Suppressor macrophage (primary cell): ENCODE measurements around the gene SSBP3.
"Not testable (repeated sequence)": the region's sequence is repeated elsewhere in the genome, so short reads cannot be mapped to it uniquely, and the experiment has no call there.

ENCODE experiments used
- DNase-seq, 4 experiments: peaks; one replicate each; pipeline ENCODE4 v3.0.0-alpha.2; 2020 to 2022

SSBP3 gene

DNA sequence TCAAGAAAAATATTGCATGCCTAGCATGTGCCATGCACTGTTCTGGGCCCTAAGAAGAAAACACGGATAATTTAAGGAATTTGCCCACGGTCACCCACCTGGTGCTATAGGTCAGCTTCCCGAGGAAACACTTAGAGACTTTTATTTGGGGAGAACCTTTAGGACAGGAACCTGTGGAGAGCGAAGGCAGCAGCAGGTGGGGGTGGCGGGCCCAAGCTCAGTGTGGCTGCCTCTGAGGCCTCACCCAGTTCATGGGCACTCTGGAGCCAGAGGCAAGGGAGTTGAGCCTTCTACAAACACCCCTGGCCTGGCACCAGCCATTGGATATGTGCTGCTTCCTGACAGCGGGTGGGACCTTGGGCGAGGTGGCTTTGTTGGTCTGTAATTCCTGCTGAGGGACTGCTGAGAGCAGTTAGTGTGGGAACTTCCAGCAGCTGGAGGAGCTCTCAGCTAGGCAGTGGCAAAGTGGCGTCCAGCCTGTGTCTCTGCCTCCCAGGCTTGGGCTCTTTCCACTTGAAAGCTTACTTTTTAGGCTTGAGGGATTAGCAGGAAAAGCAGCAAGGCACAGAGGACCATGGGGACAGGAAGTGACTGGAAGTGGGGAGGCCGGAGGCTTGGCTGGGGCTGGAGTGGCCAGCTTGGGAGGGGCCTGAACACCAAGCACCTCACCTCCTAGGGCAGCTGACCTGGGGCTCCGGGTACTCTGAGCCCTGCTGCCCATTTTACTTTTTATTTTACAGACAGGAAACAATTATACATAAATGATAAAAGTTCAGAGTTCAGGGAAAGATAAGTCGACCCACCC lies 187.1 kb downstream of the SSBP3 start:
- DNase-seq: no peak

DNA sequence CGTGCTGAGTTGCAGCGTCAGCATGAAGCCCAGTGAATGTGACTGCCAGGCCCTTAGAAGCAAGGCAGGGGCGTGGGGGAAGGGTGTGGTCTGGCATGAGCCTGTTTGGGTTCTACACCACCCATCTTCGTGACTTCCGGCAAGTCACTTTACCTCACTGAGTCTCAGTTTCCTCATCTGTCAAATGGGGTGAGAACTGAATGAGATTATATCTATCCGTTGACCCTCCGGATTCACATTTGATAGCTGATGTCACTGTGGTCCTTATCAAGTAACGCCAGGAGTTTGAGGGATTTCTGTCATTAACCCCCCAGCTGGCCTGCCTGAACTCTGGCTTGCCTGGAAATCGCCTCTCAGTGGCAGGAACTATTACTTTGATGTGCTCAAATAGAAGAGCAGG lies 190.7 kb downstream of the SSBP3 start:
- no peak for DNase-seq

- no peak for DNase-seq
These were observed 193.3 kb downstream of the SSBP3 start for GRCh38 chr1:54212872-54213271.

- DNase-seq: not testable (repeated sequence)
These were observed 198.3 kb downstream of the SSBP3 start for GRCh38 chr1:54207896-54208295.

DNA sequence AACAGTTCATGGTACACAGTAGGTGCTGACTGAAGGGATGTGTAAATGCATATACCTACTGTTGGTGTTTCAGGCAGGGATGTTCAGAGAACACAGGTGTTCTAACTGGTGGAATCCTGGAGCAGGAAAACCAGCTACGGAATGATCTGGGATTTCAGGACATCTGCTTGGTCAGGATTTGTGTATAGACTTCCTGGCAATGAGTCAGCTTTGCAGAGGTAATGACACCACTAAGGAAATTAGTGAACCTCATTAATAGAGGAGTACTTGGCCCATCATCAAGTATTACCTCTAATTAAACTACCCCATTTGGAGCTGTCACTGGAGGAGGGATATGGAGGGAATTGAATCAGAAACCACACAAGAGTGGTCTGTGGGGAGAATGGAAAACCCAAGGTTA lies 198.9 kb downstream of the SSBP3 start:
- DNase-seq: no peak

DNA sequence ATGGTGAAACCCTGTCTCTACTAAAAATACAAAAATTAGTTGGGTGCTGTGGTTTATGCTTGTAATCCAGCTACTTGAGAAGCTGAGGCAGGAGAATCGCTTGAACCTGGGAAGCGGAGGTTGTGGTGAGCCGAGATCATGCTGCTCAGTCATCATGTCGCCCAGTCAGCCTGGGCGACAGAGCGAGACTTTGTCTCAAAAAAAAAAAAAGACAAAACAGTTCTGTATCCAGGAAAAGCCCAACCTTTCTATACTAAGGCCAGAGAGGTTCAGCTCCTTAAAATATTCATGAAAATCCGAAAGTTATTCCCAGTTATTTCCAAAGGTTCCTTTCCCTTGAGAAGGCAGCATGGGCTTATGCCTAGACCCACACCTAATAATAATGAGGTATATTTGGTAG lies 202.0 kb downstream of the SSBP3 start:
- DNase-seq: no peak

GRCh38 chr1:54200519-54200997 lies 205.6 kb downstream of the SSBP3 start:
- no peak for DNase-seq

DNA sequence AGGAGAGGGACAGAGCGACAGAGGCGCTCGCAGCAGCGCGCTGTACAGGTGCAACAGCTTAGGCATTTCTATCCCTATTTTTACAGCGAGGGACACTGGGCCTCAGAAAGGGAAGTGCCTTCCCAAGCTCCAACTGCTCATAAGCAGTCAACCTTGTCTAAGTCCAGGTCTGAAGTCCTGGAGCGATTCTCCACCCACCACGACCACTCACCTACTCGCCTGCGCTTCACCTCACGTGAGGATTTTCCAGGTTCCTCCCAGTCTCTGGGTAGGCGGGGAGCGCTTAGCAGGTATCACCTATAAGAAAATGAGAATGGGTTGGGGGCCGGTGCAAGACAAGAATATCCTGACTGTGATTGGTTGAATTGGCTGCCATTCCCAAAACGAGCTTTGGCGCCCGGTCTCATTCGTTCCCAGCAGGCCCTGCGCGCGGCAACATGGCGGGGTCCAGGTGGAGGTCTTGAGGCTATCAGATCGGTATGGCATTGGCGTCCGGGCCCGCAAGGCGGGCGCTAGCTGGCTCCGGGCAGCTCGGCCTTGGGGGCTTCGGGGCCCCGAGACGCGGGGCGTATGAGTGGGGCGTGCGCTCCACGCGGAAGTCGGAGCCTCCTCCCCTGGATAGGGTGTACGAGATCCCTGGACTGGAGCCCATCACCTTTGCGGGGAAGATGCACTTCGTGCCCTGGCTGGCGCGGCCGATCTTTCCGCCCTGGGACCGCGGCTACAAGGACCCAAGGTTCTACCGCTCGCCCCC lies 206.3 kb downstream of the SSBP3 start, which contains the start of the genes CYB5RL and MRPL37:
TSS of gene CYB5RL (minus strand) at position 266 of the 754 bp plus-strand sequence. CDS start 4,414 bp downstream, outside the sequence.
TSS of gene MRPL37 (plus strand) at position 403 of the 754 bp plus-strand sequence. CDS start at position 480, 77 bp downstream.
- DNase-seq: peak; percentile 92 to 97 (median 94)

- peak; percentile 24 to 41 (median 28) for DNase-seq
These were observed 206.9 kb downstream of the SSBP3 start for GRCh38 chr1:54199151-54199764.

DNA sequence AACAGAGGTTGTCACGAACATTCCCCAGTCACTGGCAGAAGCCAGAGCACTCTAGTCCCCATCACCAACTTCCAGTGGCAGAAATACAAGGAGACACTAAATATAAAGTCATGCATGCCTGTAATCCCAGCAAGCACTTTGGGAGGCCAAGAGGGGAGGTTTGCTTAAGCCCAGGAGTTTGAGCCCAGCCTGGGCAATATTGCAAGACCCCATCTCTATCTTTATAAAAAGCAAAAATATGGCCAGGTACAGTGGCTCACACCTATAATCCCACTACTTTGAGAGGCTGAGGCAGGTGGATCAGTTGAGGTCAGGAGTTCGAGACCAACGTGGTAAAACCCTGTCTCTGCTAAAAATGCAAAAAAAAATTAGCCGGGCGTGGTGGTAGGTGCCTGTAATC lies 212.7 kb downstream of the SSBP3 start:
- no peak for DNase-seq

DNA sequence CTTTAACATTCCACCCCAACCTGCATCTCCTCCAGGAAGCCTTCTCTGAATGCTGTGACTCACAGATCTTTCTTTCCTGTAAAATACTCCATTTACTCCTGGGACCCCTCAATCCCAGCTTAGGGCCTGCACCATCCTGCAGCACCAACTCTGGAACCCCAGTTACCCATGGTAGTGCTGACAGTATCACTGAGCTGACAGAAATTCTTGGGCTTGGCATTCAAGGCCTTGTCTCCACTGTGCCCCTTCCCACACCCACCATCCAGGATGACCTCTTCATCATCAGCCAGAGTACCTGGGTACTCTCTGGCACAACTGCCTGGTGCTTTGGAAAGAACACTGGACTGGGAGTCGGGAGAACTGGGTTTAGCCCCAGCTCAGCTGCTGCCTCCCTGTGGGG lies 214.7 kb downstream of the SSBP3 start:
- no peak for DNase-seq

GRCh38 chr1:54190526-54190925 lies 215.7 kb downstream of the SSBP3 start:
- DNase-seq: no peak

DNA sequence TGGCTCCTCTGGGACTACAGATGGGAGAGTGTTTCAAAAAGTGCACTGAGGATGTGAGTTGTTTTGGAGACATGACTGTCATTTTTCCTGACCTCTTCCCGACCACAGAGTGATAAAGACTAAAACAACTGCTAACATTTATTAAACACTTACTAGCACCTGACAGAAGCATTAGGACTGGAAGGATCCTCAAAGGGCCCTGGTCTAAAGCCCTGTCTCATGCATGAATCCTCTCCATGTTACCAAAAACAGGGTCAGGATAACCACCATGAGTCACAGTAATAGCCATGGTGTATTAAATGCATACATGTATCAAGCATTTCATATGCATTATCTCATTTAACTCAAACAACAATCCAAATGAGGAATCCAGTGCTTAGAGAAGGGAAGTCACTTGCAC lies 217.9 kb downstream of the SSBP3 start:
- no peak for DNase-seq

DNA sequence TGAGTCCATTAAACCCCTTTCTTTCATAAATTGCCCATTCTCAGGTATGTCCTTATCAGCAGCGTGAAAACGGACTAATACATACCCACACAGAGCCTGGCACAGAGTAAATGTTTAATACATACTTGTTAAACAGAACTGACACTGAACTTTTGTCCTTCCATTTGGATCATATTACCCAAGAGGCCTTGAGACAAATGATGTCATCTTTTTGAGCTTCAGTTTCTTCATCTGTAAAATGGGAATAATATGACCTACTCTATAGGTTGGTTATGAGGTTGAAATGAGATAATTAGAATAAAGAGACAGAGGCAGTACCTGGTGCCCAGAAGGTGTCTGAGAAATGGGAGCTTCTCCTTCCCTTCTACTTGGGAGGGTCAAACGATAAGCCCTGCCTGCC lies 220.1 kb downstream of the SSBP3 start:
- no peak for DNase-seq

GRCh38 chr1:54180701-54181360 lies 225.4 kb downstream of the SSBP3 start:
- no peak for DNase-seq

- DNase-seq: no peak
These were observed 227.7 kb downstream of the SSBP3 start for GRCh38 chr1:54178296-54179070.

- DNase-seq: no peak
These were observed 228.5 kb downstream of the SSBP3 start for GRCh38 chr1:54177726-54178125.

DNA sequence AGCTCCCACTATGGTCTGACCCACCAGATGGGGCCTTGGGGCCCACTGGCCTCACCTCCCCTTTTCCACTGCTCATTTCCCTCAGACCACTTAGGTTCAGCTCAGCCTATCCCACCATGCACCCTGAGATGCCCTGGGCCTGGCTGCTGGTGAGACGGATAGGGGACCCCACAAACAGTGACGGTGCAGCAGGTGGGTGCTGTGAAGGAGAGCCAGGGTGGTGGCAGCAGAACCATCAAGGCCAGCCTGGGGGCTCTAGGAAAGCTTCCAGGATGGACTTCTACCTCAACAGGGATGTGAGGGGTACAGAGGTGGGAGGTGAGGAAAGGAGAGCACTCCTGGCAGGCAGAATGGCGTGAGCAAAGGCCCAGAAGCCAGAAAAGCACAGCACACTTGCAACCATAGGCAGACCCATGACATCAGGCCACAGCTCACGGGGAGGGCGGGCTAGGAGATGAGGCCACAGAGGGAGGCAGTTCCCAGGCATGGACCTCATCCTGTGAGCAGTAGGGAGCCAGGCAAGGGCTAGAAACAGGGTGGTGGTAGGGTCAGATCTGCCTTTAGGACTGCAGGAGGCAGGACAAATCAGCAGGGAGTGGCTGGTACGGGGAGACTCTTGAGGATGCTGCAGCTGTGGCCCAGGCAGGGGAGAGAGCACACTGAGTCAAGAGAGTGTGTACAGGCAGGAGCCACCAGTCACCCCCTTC lies 229.4 kb downstream of the SSBP3 start:
- DNase-seq: no peak
